GM12878 (cell line): ENCODE measurements around the gene CNOT3. TPM values are rescaled to one million over a fixed set of nuclear protein-coding genes. Genes with fewer than 3 reads are reported as not detected.

ENCODE experiments used
- ATAC-seq: fragments of 200-7000 bp; cut with Tn5 transposase; 3 replicates; pipeline ENCODE4 v1.9.1; 2020; ENCODE audit warnings: mild to moderate bottlenecking, moderate library complexity
- BruUV-seq: library from RNA; stranded (reverse); fragments of 400-500 nt; replicated peaks from 2 replicates; lab custom pipeline; 2021; lab: Mats Ljungman, UMichigan
- CTCF ChIA-PET: fragments of 300-600 bp; sonication (Branson Sonifier 250); formaldehyde crosslinking; extraction: SDS; loops from one replicate; lab custom pipeline; 2021; ENCODE audit warnings: inconsistent platforms; lab: Yijun Ruan, JAX
- POLR2A ChIA-PET: fragments of 350-600 bp; formaldehyde crosslinking; extraction: SDS; loops from one replicate; lab custom pipeline; 2021; ENCODE audit warnings: inconsistent platforms; lab: Charles Lee
- RAD21 ChIA-PET: fragments of 300-600 bp; sonication (Branson Sonifier 250); formaldehyde crosslinking; loops from one replicate; lab custom pipeline; 2023; ENCODE audit warnings: antibody characterized with exemption; ENCODE audit not compliant: unreplicated experiment; lab: Charles Lee
- SMC1A ChIA-PET: fragments of 300-600 bp; sonication (Branson Sonifier 250); formaldehyde crosslinking; loops from one replicate; lab custom pipeline; 2023; ENCODE audit not compliant: unreplicated experiment, uncharacterized antibody; lab: Charles Lee
- DNase-seq: peaks from one replicate; pipeline ENCODE4 v3.0.0-alpha.2; 2011; ENCODE audit warnings: low read depth, low spot score
- FAIRE-seq: peaks from 3 replicates; lab custom pipeline; 2011; peaks lifted over from hg19 to GRCh38; lab: Jason Lieb, UNC
- H2AFZ ChIP-seq: 2 replicates; pipeline ENCODE4 v1.6.0; 2011; ENCODE audit warnings: low read depth, low read length, control low read depth; ENCODE audit not compliant: control insufficient read depth
- H3K27ac ChIP-seq: 2 replicates; pipeline ENCODE4 v1.5.1; 2011; ENCODE audit warnings: control low read depth; ENCODE audit not compliant: control insufficient read depth, insufficient read depth
- H3K27me3 ChIP-seq, 2 experiments: replicated peaks in 1 of 2; 2 replicates each; pipeline versions ENCODE4 v1.6.0 to v1.6.1; 2011; ENCODE audit warnings: low read length in 1 of 2; ENCODE audit not compliant: control insufficient read depth in 2 of 2, insufficient read depth in 2 of 2
- H3K36me3 ChIP-seq, 2 experiments: 2 replicates each; pipeline ENCODE4 v1.5.1; 2011; ENCODE audit warnings: low read length in 1 of 2; ENCODE audit not compliant: control insufficient read depth in 2 of 2, insufficient read depth in 2 of 2
- H3K4me1 ChIP-seq: 2 replicates; pipeline ENCODE4 v1.6.1; 2011; ENCODE audit warnings: mild to moderate bottlenecking, low read length, moderate library complexity, mixed read lengths; ENCODE audit not compliant: control insufficient read depth, insufficient read depth
- H3K4me2 ChIP-seq: 2 replicates; pipeline ENCODE4 v1.6.0; 2011; ENCODE audit warnings: control low read depth; ENCODE audit not compliant: control insufficient read depth, insufficient read depth
- H3K4me3 ChIP-seq: fragments of 200-600 bp; sonication (generic); 2 replicates; pipeline ENCODE4 v1.5.1; 2016
- H3K79me2 ChIP-seq: 2 replicates; pipeline ENCODE4 v1.6.0; 2011; ENCODE audit warnings: low read length; ENCODE audit not compliant: control insufficient read depth, insufficient read depth
- H3K9ac ChIP-seq: 2 replicates; pipeline ENCODE4 v1.8.0; 2011; ENCODE audit warnings: low read length, control low read depth, mixed read lengths; ENCODE audit not compliant: control insufficient read depth, insufficient read depth
- H3K9me3 ChIP-seq: replicated peaks from 3 replicates; pipeline ENCODE4 v1.5.1; 2011; ENCODE audit warnings: mild to moderate bottlenecking, low read length; ENCODE audit not compliant: control insufficient read depth, insufficient read depth
- H4K20me1 ChIP-seq: 2 replicates; pipeline ENCODE4 v1.6.0; 2011; ENCODE audit not compliant: control insufficient read depth, insufficient read depth
- EED ChIP-seq: sonication (generic); IDR thresholded peaks from 2 replicates; pipeline ENCODE4 v1.6.1; 2016; ENCODE audit warnings: antibody characterized with exemption, low read depth
- HDAC6 ChIP-seq: fragments of 200-600 bp; sonication (generic); IDR thresholded peaks from one replicate; pipeline ENCODE4 v1.8.0; 2017; ENCODE audit warnings: antibody characterized with exemption; ENCODE audit not compliant: unreplicated experiment
- NBN ChIP-seq: fragments of 450-650 bp; IDR thresholded peaks from 2 replicates; pipeline ENCODE4 v1.6.1; 2016
- RB1 ChIP-seq: fragments of 450-650 bp; formaldehyde crosslinking; IDR thresholded peaks from 2 replicates; pipeline ENCODE4 v1.6.1; 2017; ENCODE audit warnings: mild to moderate bottlenecking, borderline replicate concordance
- TAF1 ChIP-seq: IDR thresholded peaks from 2 replicates; pipeline ENCODE4 v1.6.1; 2011; ENCODE audit warnings: mild to moderate bottlenecking, low read depth, low read length, borderline replicate concordance
- USF1 ChIP-seq: IDR thresholded peaks from 2 replicates; pipeline ENCODE4 v1.6.1; 2011; ENCODE audit warnings: borderline replicate concordance, low read depth, mild to moderate bottlenecking, moderate library complexity, mixed read lengths, low read length; ENCODE audit not compliant: insufficient read depth; ENCODE audit errors: extremely low read length
- WGBS: methylation state at CpG from one replicate; pipeline ENCODE4 v1.1.6; 2016; ENCODE audit warnings: low lambda C conversion rate; ENCODE audit not compliant: insufficient replicate concordance, insufficient coverage; ENCODE audit errors: missing lambda C conversion rate; 5-methylcytosine and 5-hydroxymethylcytosine counted together
- in situ Hi-C: fragments of 300-500 bp; cut with MboI; formaldehyde crosslinking; loops from 9 replicates; pipeline ENCODE4 v1.14.3; 2018; ENCODE audit warnings: mixed read lengths
- intact Hi-C: fragments of 100-400 bp; cut with micrococcal nuclease; formaldehyde crosslinking; loops from one replicate; pipeline ENCODE4 v1.14.2; 2022; ENCODE audit not compliant: unreplicated experiment
- polyA plus RNA-seq, 11 experiments: library from polyadenylated mRNA; depleted of rRNA in 4 of 11; unstranded in 6 of 11; stranded (reverse) in 5 of 11; fragments of >200 nt; fragmentation: Nextera tagmentation in 4 of 11; fragmentation: Illumina TruSeq in 1 of 11; extraction: Ambion mirVana in 4 of 11; extraction: Trizol in 1 of 11; gene quantifications; 1 replicate in 1 of 11; 2 replicates in 10 of 11; pipeline versions ENCODE4 v1.2.1 to v1.2.3, GENCODE V29; 2011 to 2016; ENCODE audit warnings: inconsistent platforms in 2 of 11, missing spikeins in 2 of 11, low read depth in 1 of 11
- total RNA-seq, 4 experiments: library from RNA; depleted of rRNA in 3 of 4; stranded (reverse); fragments of >200 nt in 3 of 4; fragmentation: Illumina TruSeq in 1 of 4; extraction: Trizol in 1 of 4; gene quantifications; 2 replicates each; pipeline versions ENCODE4 v1.2.1 to v1.2.3, GENCODE V29; 2013 to 2021

The CNOT3 gene
- total and polyA plus RNA-seq, 10 of the 15 experiments (the other 5 are each of a cell fraction or from before 2014, with no cell fraction given): 0.14 to 45.1 (median 14.0) TPM

- ChIA-PET POLR2A (interaction anchor here (0.6 to 7.7 kb wide), 2 partner anchors 14 to 44 kb away, joined by 9 to 100 read pairs; partner anchors contain the start of genes MBOAT7 and TSEN34), CTCF (interaction anchor here (0.6 to 1.1 kb wide), 6 partner anchors 16 to 185 kb away, joined by 3 to 4 read pairs (median 4); no protein-coding TSS in a partner anchor), RAD21 (interaction anchor here (1.0 kb wide), 1 partner anchor 15 kb away, joined by 3 read pairs; the partner anchor contains the start of gene MBOAT7), SMC1A (interaction anchor here (0.7 to 1.6 kb wide), 3 partner anchors 12 to 16 kb away, joined by 3 to 9 read pairs (median 3); partner anchors contain the start of gene MBOAT7)
- peaks cover 55% of the 10 kb centered on the region for H3K4me1 ChIP-seq
- 64% methylated on average over 4 of the region's 4 CpGs for WGBS
- H3K27me3 ChIP-seq: no peaks in the 10 kb centered on the region
- H4K20me1 ChIP-seq: peaks cover 20% of the 10 kb centered on the region
- peak overlapping the region; percentile 92 for H3K4me3 ChIP-seq
- H3K79me2 ChIP-seq: peaks cover 62% of the 10 kb centered on the region
- H3K36me3 ChIP-seq: peaks cover 25 to 34% of the 10 kb centered on the region in 2 experiments
- H3K4me2 ChIP-seq: peak overlapping the region; percentile 91
- DNase-seq: no peak
- ATAC-seq: no peak
- H3K27ac ChIP-seq: no peak overlapping the region
- BruUV-seq: no TSS peak
- peak overlapping the region; percentile 5; the same call in 1 of the 2 replicates for H3K9ac ChIP-seq
- in situ Hi-C loops (no loop called here), intact Hi-C loops (no loop called here)
- no peaks in the 10 kb centered on the region for H3K9me3 ChIP-seq
- TF ChIP-seq NBN: no peak
- no peak for TF ChIP-seq TAF1
- no peak for TF ChIP-seq EED
- TF ChIP-seq HDAC6: no peak
- no peak for TF ChIP-seq RB1
- no peak for TF ChIP-seq USF1
- no peak for FAIRE-seq
- no peak overlapping the region for H2AFZ ChIP-seq
These were observed 67.4 kb downstream of the CNOT3 start for GRCh38 chr19:54204767-54205468.

Other genes with a start within 250 kb of the CNOT3 start
Only the 7 nearest of the 21 such genes appear.
- 0.11 TPM in 1 of 2 replicates, not detected in the other for gene OSCAR, start 37.0 kb upstream of the CNOT3 start, total RNA-seq (2014; rRNA removed)
- gene OSCAR, start 37.0 kb upstream of the CNOT3 start, total RNA-seq (2014; rRNA removed; fragmentation: Illumina TruSeq; extraction: Trizol): not detected in 2 replicates
- gene OSCAR, start 37.0 kb upstream of the CNOT3 start, total RNA-seq (2021): 0.13 TPM in 1 of 2 replicates, not detected in the other
- 0.04 and 0.10 TPM in 2 replicates for gene OSCAR, start 37.0 kb upstream of the CNOT3 start, polyA plus RNA-seq (2011; rRNA removed)
- gene OSCAR, start 37.0 kb upstream of the CNOT3 start, polyA plus RNA-seq (2014; fragmentation: Illumina TruSeq; extraction: Trizol): not detected in 2 replicates
- not detected for gene OSCAR, start 37.0 kb upstream of the CNOT3 start, polyA plus RNA-seq (2014; fragmentation: Nextera tagmentation; extraction: Ambion mirVana)
- gene OSCAR, start 37.0 kb upstream of the CNOT3 start, polyA plus RNA-seq (2014; rRNA removed): 0.24 and 0.27 TPM in 2 replicates
- gene OSCAR, start 37.0 kb upstream of the CNOT3 start, polyA plus RNA-seq (2016; fragmentation: Nextera tagmentation; extraction: Ambion mirVana): under 1 TPM in 1 of 2 experiments, not detected in 1; 0.08 TPM
- gene NDUFA3, start 34.9 kb upstream of the CNOT3 start, total RNA-seq (2014; rRNA removed): 73.0 and 73.8 TPM in 2 replicates
- gene NDUFA3, start 34.9 kb upstream of the CNOT3 start, total RNA-seq (2014; rRNA removed; fragmentation: Illumina TruSeq; extraction: Trizol): 147 and 162 TPM in 2 replicates
- 131 and 143 TPM in 2 replicates for gene NDUFA3, start 34.9 kb upstream of the CNOT3 start, total RNA-seq (2021)
- 27.1 and 40.0 TPM in 2 replicates for gene NDUFA3, start 34.9 kb upstream of the CNOT3 start, polyA plus RNA-seq (2011; rRNA removed)
- 33.9 and 102 TPM in 2 replicates for gene NDUFA3, start 34.9 kb upstream of the CNOT3 start, polyA plus RNA-seq (2014; fragmentation: Illumina TruSeq; extraction: Trizol)
- 100 to 1,000 TPM; 295 to 302 TPM for gene NDUFA3, start 34.9 kb upstream of the CNOT3 start, polyA plus RNA-seq (2014; fragmentation: Nextera tagmentation; extraction: Ambion mirVana)
- 110 and 152 TPM in 2 replicates for gene NDUFA3, start 34.9 kb upstream of the CNOT3 start, polyA plus RNA-seq (2014; rRNA removed)
- 100 to 1,000 TPM; 312 to 335 TPM for gene NDUFA3, start 34.9 kb upstream of the CNOT3 start, polyA plus RNA-seq (2016; fragmentation: Nextera tagmentation; extraction: Ambion mirVana)
- 27.9 and 35.2 TPM in 2 replicates for gene TFPT, start 22.1 kb upstream of the CNOT3 start, total RNA-seq (2014; rRNA removed)
- gene TFPT, start 22.1 kb upstream of the CNOT3 start, total RNA-seq (2014; rRNA removed; fragmentation: Illumina TruSeq; extraction: Trizol): 22.8 and 23.2 TPM in 2 replicates
- gene TFPT, start 22.1 kb upstream of the CNOT3 start, total RNA-seq (2021): 31.4 and 34.5 TPM in 2 replicates
- gene TFPT, start 22.1 kb upstream of the CNOT3 start, polyA plus RNA-seq (2011; rRNA removed): 10.4 and 16.8 TPM in 2 replicates
- 2.4 and 11.3 TPM in 2 replicates for gene TFPT, start 22.1 kb upstream of the CNOT3 start, polyA plus RNA-seq (2014; fragmentation: Illumina TruSeq; extraction: Trizol)
- gene TFPT, start 22.1 kb upstream of the CNOT3 start, polyA plus RNA-seq (2014; fragmentation: Nextera tagmentation; extraction: Ambion mirVana): 10 to 100 TPM in 1 of 2 experiments, 1 to 10 TPM in 1; 1.7 to 10.9 TPM
- gene TFPT, start 22.1 kb upstream of the CNOT3 start, polyA plus RNA-seq (2014; rRNA removed): 36.1 and 40.6 TPM in 2 replicates
- 10 to 100 TPM; 37.3 to 40.2 TPM for gene TFPT, start 22.1 kb upstream of the CNOT3 start, polyA plus RNA-seq (2016; fragmentation: Nextera tagmentation; extraction: Ambion mirVana)
- gene PRPF31, start 22.0 kb upstream of the CNOT3 start, total RNA-seq (2014; rRNA removed): 68.8 and 77.7 TPM in 2 replicates
- gene PRPF31, start 22.0 kb upstream of the CNOT3 start, total RNA-seq (2014; rRNA removed; fragmentation: Illumina TruSeq; extraction: Trizol): 51.9 and 58.4 TPM in 2 replicates
- gene PRPF31, start 22.0 kb upstream of the CNOT3 start, total RNA-seq (2021): 82.9 and 88.0 TPM in 2 replicates
- gene PRPF31, start 22.0 kb upstream of the CNOT3 start, polyA plus RNA-seq (2011; rRNA removed): 33.1 and 43.4 TPM in 2 replicates
- gene PRPF31, start 22.0 kb upstream of the CNOT3 start, polyA plus RNA-seq (2014; fragmentation: Illumina TruSeq; extraction: Trizol): 55.5 and 66.4 TPM in 2 replicates
- 1 to 10 TPM; 2.7 to 9.8 TPM for gene PRPF31, start 22.0 kb upstream of the CNOT3 start, polyA plus RNA-seq (2014; fragmentation: Nextera tagmentation; extraction: Ambion mirVana)
- gene PRPF31, start 22.0 kb upstream of the CNOT3 start, polyA plus RNA-seq (2014; rRNA removed): 73.1 and 90.9 TPM in 2 replicates
- gene PRPF31, start 22.0 kb upstream of the CNOT3 start, polyA plus RNA-seq (2016; fragmentation: Nextera tagmentation; extraction: Ambion mirVana): 100 to 1,000 TPM; 153 to 170 TPM
- 6.5 and 7.7 TPM in 2 replicates for gene LENG1, start 22.0 kb downstream of the CNOT3 start, total RNA-seq (2014; rRNA removed)
- gene LENG1, start 22.0 kb downstream of the CNOT3 start, total RNA-seq (2014; rRNA removed; fragmentation: Illumina TruSeq; extraction: Trizol): 6.0 and 6.4 TPM in 2 replicates
- gene LENG1, start 22.0 kb downstream of the CNOT3 start, total RNA-seq (2021): 5.1 and 5.5 TPM in 2 replicates
- 2.4 and 3.0 TPM in 2 replicates for gene LENG1, start 22.0 kb downstream of the CNOT3 start, polyA plus RNA-seq (2011; rRNA removed)
- gene LENG1, start 22.0 kb downstream of the CNOT3 start, polyA plus RNA-seq (2014; fragmentation: Illumina TruSeq; extraction: Trizol): 1.1 and 5.3 TPM in 2 replicates
- gene LENG1, start 22.0 kb downstream of the CNOT3 start, polyA plus RNA-seq (2014; fragmentation: Nextera tagmentation; extraction: Ambion mirVana): 1 to 10 TPM in 1 of 2 experiments, under 1 TPM in 1; 0.21 to 1.1 TPM
- gene LENG1, start 22.0 kb downstream of the CNOT3 start, polyA plus RNA-seq (2014; rRNA removed): 7.0 and 7.8 TPM in 2 replicates
- gene LENG1, start 22.0 kb downstream of the CNOT3 start, polyA plus RNA-seq (2016; fragmentation: Nextera tagmentation; extraction: Ambion mirVana): 10 to 100 TPM; 10.7 to 10.8 TPM
- 0.05 TPM in 1 of 2 replicates, not detected in the other for gene TMC4, start 35.4 kb downstream of the CNOT3 start, total RNA-seq (2014; rRNA removed)
- not detected in 2 replicates for gene TMC4, start 35.4 kb downstream of the CNOT3 start, total RNA-seq (2014; rRNA removed; fragmentation: Illumina TruSeq; extraction: Trizol)
- gene TMC4, start 35.4 kb downstream of the CNOT3 start, total RNA-seq (2021): 0.27 and 0.33 TPM in 2 replicates
- gene TMC4, start 35.4 kb downstream of the CNOT3 start, polyA plus RNA-seq (2011; rRNA removed): not detected in 2 replicates
- not detected in 2 replicates for gene TMC4, start 35.4 kb downstream of the CNOT3 start, polyA plus RNA-seq (2014; fragmentation: Illumina TruSeq; extraction: Trizol)
- not detected for gene TMC4, start 35.4 kb downstream of the CNOT3 start, polyA plus RNA-seq (2014; fragmentation: Nextera tagmentation; extraction: Ambion mirVana)
- not detected in 2 replicates for gene TMC4, start 35.4 kb downstream of the CNOT3 start, polyA plus RNA-seq (2014; rRNA removed)
- under 1 TPM; 0.74 to 0.83 TPM for gene TMC4, start 35.4 kb downstream of the CNOT3 start, polyA plus RNA-seq (2016; fragmentation: Nextera tagmentation; extraction: Ambion mirVana)
- 23.8 and 28.1 TPM in 2 replicates for gene MBOAT7, start 51.8 kb downstream of the CNOT3 start, total RNA-seq (2014; rRNA removed)
- 8.0 and 8.6 TPM in 2 replicates for gene MBOAT7, start 51.8 kb downstream of the CNOT3 start, total RNA-seq (2014; rRNA removed; fragmentation: Illumina TruSeq; extraction: Trizol)
- 38.8 and 43.0 TPM in 2 replicates for gene MBOAT7, start 51.8 kb downstream of the CNOT3 start, total RNA-seq (2021)
- 3.6 and 8.5 TPM in 2 replicates for gene MBOAT7, start 51.8 kb downstream of the CNOT3 start, polyA plus RNA-seq (2011; rRNA removed)
- 8.2 and 15.7 TPM in 2 replicates for gene MBOAT7, start 51.8 kb downstream of the CNOT3 start, polyA plus RNA-seq (2014; fragmentation: Illumina TruSeq; extraction: Trizol)
- 1 to 10 TPM in 1 of 2 experiments, under 1 TPM in 1; 0.69 to 1.4 TPM for gene MBOAT7, start 51.8 kb downstream of the CNOT3 start, polyA plus RNA-seq (2014; fragmentation: Nextera tagmentation; extraction: Ambion mirVana)
- gene MBOAT7, start 51.8 kb downstream of the CNOT3 start, polyA plus RNA-seq (2014; rRNA removed): 27.8 and 34.4 TPM in 2 replicates
- gene MBOAT7, start 51.8 kb downstream of the CNOT3 start, polyA plus RNA-seq (2016; fragmentation: Nextera tagmentation; extraction: Ambion mirVana): 10 to 100 TPM; 37.1 to 44.5 TPM